NCI-H774 (cell line): ENCODE results near the gene PHACTR1.
"Not testable (repeated sequence)": the region's sequence is repeated elsewhere in the genome, so short reads cannot be mapped to it uniquely, and the experiment has no call there.

ENCODE experiments used
- DNase-seq: peaks from one replicate; lab custom pipeline; 2025; lab: John Stamatoyannopoulos, UW

Gene PHACTR1

DNA sequence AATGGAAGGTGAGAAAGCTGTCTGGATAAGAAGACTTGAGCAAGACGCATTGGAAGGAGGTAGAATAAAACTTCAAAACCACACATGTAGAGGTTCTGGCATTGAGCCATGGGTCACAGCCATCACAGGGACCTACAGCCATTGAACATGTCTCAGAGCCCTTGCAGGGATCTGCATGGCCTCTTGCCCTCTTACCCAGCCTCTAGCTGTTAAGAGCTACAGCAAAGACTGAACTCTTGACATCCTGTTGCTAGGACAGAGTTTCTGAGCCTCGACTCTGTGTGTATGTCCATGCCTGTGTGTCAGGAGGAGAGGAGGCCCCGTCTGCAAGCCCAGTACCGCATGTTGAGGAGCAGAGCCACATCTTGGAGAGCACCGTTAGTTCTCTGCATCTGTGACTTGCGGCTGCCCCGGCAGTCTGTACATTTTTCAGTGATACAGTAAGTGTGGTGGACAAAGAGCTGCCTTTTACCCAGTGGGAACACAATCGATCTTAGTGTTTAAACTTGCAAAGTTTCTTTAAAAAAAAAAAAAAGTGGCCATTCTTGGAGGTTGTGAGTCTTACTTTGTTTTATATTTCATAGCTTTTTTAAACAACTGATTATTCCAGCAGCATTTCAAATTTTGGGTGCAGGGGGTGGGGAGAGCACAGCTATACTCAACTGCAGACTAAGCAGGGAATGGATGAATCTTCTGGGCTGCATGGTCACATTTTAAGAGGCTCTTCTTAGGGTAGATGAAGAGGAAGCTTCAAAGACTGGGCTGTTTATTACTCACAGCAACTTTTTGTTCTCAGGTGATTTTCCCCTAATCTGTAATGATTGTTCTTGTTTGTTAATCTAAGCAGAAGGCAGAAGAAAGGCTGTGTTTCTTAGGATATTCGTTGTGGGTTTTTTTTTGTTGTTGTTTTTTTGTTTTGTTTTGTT, 523.2 kb downstream of the PHACTR1 start:
- DNase-seq, result no peak

DNA sequence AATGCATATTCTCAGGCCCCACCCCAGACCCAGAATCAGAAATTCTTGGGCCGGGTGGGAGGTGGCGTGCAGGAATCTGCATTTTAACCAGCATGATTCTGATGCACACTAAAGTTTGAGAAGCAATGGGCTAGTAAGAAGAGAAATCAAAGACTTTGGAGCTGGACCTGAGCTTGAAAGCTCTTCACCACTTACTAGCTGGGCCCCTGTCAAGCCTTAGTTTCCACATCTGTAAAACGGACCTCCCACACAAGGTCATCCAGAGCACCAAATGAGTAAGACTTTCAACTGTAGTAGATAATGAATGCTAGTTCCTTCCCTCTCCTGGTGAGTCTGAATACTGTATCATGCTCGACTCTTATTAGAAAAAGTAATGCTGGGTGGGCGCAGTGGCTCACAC, 524.8 kb downstream of the PHACTR1 start:
- no peak for DNase-seq

DNA sequence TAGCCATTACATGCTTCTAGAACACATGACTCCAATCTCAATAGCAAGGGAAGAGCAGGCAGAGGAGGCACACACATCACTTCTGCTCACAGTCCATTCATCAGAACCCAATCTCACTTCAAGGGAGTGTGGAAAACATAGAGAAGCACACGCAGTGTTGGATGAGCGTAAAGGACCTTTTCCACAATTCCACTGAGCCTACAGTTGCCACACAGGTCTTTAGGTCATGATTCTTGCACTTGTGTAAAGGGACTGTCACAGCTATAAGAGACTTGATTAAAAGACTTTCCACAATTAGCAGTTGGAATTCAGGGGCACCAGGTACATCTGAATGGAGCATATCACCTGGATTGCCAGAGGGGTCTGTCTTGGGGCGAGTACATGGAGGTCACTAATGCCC, 525.6 kb downstream of the PHACTR1 start:
- DNase-seq, result no peak

DNA sequence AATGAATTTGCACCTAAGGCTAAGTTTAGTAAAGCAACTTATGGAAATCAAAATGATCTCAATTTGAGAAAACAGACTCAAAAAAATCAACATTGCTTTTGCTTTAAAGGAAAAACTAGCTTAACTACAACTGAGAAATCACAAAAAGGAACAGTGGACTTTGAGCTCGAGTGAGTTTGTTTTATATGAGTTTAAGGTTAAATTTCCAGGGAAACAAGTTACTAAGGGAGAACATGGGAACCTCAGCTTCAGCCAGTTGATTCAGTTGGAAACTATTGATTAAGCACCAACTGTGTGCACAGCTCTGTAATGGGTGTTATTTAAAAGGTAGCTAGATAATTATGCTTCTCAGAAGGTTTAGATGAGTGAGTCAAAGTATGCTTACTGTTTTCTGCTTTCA, 526.0 kb downstream of the PHACTR1 start:
- no peak for DNase-seq

DNA sequence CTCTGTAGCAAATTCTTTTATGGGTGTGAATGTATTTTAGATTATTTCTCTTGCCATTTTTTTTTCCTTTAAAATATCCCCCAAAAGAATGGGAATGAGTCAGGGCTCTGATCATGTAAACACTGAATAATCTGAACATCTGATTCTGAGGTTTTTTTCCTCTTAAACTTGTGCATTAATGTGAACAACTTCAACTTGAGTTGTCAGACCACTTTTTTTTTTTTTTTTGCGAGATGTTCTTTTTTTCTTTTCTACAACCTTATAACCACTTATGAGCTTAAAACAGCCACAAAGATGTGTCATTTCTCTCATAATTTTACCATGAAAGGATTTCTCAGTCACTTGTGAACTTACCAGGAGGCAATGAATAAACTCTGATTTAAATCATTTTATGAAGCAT, 526.5 kb downstream of the PHACTR1 start:
- DNase-seq, result no peak

DNA sequence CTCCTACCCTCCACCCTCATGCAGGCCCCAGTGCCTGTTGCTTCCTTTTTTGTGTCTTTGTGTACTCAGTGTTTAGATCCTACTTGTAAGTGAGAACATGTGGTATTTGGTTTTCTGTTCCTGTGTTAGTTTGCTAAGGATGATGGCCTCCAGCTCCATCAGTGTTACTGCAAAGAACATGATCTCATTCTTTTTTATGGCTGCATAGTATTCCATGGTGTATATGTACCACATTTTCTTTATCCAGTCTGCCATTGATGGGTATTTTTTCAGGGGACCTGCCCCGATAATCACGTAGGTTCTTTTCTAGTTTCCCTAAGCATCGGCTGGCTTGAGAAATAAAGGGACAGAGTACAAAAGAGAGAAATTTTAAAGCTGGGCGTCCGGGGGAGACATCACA, 527.2 kb downstream of the PHACTR1 start:
- DNase-seq, result not testable (repeated sequence)

DNA sequence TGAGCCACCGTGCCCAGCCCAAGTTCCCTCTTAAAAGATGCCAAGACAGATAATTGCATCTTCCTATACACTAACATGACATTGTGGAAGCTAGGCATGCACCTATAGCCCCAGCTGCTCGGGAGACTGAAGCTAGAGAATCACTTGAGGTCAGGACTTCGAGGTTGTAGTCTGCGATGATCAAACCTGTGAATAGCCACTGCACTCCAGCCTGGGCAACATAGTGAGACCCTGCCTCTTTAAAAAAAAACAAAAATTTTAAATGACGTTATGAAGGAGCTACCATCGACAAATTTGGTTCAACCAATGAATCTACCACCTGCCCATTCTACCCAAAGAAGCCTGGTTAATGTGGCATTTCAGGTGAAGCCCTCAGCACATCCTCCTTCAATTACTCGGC, 531.1 kb downstream of the PHACTR1 start:
- no peak for DNase-seq

DNA sequence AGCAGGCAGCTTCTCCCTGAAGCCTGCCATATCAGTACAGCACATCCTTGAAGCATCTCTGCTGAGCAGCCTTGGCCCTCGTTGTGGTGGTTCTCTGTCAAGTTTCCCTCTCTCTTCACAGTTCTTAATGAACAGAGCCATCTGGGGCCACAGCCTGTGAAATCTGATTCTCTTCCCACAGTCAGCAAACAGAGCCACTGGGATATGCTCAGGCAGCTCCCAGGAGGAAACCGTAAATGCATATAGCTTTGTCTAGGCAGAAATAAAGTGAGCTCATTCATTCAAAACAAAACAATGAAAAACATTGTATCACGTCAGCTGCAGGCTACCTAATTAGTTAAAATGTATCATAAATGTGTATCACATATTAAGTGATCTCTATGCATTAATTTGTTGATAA, 531.5 kb downstream of the PHACTR1 start:
- no peak for DNase-seq

DNA sequence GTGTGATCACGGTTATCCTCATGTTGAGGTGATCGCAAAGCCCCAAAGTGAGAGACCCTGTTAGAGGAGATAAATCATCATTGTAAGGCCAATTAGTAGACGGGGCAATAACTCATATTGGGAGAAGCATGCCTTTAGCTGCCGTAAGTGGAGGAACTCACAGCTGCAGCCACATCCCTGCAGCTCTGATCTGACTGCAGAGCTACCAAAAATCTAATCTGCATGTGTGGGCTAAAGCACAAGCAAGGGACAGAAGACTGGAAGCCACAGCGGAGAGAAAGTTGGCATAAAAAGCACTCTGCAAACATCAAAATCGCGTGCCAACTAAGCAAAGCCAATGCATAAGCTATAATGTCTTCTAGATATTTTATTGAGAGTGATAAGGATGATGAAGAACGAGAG, 532.0 kb downstream of the PHACTR1 start:
- no peak for DNase-seq

DNA sequence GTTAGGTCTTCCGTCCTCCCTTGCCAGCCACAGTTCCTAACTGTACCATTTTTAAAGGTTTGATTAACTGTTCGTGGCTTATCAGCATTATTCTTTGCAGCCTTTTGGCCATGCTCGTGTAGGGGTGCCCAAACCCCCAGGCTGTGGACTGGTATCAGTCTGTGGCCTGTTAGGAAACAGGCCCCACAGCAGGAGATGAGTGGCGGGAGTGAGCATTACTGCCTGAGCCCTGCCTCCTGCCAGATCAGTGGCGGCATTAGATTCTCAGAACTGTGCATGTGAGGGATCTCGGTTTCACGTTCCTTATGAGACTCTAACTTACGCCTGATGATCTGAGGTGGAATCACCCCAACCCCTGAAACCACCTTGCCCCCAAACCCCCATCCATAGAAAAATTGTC, 532.4 kb downstream of the PHACTR1 start:
- no peak for DNase-seq

DNA sequence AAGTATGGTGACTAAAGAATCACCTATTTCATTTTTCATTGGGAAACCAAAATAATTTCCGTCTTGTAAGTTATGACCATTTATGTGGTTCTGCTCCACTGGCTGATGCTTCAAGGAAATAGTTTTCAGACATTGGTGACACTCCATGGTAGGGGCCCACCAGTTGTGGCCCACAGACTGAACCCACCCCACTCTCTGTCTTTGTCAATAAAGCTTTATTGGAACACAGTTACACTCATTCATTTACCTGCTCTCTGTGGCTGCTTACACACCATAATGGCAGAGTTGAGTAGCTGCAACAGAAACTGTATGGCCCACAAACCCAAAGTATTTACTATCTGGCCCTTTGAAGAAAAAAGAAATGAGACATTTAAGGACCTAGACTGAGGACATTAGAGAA, 533.2 kb downstream of the PHACTR1 start:
- no peak for DNase-seq

DNA sequence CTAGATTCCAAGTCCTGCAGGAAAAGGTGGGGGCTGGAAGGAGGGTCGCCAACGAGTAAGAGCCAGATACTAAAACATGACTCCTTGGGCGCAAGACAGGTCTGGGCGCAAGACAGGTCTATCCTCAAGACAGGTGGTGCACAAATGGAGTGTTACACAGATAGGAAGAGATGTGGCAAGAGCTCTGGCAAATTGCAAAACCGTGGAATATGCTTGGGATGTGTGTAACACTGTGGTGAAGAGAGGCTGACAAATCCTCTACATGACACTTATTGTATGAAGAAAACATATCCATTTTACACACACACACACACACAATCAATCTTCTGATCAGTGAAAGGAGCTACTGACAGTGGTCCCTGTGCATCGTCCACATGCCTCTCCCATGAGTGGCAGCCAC, 534.1 kb downstream of the PHACTR1 start:
- DNase-seq, result no peak

DNA sequence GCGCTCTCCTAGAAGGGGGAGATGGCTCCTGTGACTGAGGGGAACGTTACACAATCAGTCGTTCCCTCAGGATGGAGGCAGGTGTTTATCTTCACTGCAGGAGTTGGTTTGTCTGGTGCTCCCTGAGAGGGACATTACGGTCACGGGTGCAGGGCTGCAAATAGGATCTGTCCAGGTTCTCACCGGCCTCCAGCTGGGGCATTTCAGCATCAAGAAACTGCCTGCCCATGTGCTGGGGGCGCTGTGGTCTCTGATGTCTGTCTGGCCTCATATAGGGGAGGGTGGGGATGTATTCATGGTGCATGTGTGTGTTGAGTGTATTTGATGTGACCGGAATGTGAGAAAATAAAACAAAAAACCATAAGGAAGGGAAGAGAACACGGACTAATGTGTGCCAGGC, 534.7 kb downstream of the PHACTR1 start:
- no peak for DNase-seq

DNA sequence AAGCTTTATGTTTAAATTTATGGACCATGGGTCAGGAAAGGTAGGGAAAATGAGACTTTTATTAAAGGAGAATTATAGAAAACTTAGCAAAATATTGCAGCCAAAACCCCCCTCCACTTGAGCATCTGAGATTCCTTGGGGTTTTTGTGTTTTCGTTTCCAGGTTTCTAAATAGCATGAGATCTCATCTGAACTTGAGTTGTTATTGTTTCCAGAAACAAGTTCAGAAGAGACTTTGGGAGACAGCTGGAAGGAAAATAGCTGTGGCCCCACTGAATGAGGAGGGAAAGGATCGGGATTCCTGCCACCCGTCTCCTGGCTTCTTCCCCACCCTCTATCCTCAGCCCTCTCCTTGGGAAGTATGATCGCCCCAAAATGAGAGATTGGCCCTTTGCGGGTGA, 536.2 kb downstream of the PHACTR1 start:
- DNase-seq, result no peak

DNA sequence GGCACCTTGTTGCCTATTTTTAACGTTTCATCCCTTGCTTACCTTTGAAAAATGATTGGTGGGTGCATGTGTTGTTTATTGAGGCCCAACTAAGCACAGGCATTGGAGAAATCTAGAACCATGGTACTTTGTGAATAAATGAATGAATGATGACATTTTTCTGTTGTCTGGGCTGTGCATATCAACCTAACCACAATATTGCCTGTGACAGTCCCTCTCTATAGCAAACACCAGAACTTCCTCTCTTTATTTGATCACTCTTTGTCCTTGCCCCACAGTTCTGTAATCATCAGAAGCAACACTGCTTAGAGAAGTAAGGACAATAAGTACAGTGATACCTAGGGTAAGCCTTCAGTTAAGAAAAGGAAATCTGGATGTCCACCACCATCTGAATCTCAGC, 536.7 kb downstream of the PHACTR1 start:
- no peak for DNase-seq

DNA sequence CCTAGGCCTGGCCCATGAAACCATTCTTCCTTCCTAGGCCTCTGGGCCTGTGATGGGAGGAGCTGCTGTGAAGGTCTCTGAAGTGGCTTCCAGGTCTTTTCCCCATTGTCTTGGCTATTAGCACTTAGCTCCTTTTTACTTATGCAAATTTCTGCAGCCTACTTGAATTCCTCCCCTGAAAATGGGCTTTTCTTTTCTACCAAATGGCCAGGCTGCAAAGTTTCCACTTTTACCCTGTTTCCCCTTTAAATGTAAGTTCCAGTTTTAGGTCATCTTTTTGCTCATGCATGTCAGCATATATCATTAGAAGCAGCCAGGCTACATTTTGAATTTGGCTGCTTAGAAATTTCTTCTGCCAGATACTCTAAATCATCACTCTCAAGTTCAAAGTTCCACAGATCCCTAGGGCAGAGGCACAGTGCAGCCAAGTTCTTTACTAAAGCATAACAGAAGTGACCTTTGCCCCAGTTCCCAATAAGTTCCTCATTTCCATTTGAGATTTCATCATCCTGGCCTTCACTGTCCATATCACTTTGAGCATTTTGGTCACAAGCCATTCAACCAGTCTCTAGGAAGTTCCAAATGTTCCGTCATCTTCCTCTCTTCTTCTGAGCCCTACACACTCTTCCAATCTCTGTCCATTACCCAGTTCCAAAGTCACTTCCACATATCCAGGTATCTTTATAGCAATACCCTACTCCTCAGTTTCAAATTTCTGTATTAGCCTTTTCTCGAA, 539.9 kb downstream of the PHACTR1 start:
- DNase-seq, result no peak

DNA sequence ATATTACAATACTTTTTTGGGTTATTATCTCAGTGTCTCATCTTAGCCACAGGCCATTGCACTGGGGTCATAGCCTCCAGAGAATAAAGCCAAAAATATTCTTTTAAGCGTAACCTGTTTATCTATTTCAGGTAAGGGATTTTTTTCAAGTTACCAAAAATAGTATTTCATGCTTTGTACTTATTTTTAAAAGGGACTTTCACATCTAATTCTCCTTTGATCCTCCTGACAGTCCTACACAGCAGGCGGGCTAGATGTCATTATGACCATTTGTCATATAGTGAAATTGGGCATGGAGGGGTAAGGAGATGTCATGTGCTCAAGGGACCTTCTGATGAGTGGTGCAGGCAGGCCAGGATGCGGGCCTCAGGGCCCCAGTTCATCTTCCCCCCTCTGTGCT, 542.8 kb downstream of the PHACTR1 start:
- no peak for DNase-seq

DNA sequence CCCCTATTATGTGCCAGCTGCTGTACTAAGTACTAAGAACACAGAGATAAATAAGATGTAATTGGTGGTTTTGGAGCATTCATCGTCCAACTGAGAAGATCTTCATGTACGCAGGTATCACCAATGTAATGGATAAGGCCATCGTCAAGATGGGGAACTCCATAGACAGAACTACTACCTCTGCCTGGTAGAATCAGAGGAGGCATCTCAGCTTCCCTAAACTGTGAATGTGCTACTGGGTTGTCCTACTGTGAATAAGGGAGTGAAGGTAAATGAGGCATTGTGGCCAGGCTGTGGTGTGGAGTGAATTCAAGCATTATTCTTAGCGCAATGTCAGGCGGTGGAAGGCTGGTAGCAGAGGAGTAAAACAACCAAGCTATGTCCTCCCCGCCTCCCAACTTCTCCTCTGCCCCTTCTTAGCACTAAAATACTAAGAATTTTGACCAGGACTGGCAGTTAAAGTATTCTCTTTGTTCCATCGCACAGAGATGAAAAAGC, 543.6 kb downstream of the PHACTR1 start:
- DNase-seq, result no peak

DNA sequence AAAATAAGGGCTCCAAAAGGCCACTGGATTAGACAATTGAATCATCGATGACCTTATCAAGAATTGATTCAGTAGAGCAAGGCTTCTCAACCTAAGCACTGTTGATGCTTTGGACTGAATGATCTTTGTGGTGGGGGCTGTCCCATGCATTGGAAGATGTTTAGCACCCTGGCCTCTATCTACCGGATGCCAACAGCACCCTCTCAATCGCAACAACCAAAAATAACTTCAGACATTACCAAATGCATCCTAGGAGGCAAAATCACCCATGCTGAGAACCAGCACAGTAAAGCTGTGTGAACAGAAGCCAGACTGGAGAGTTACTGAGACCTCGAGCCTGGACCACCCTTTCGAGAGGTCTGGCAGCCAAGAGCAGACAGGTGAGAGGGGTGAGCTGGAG, 544.3 kb downstream of the PHACTR1 start:
- no peak for DNase-seq

DNA sequence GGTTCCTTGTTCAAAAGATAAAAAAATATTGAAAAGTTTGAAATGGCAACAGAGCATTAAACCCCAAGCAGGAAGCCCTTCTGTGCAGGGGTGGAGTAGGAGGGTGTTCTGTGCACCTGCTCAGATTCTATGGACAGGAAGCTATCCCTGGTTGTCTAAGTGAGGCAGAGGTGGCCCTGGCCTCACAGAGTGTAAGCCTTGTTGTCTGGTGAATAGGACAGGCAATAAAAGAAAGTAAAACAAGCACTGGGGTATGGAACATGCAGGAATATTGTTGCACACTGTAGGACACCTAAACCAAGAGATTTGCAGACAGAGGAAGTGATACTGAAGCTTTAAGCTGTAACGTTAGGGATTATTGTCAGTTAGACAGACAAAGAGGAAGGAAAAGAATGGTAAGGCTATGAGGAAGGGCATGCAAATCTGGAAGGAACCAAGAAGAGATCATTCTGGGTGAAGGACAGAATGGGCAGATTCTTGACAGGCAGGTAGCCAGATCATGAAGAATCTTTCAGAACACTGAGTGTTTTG, 545.0 kb downstream of the PHACTR1 start:
- DNase-seq, result no peak

DNA sequence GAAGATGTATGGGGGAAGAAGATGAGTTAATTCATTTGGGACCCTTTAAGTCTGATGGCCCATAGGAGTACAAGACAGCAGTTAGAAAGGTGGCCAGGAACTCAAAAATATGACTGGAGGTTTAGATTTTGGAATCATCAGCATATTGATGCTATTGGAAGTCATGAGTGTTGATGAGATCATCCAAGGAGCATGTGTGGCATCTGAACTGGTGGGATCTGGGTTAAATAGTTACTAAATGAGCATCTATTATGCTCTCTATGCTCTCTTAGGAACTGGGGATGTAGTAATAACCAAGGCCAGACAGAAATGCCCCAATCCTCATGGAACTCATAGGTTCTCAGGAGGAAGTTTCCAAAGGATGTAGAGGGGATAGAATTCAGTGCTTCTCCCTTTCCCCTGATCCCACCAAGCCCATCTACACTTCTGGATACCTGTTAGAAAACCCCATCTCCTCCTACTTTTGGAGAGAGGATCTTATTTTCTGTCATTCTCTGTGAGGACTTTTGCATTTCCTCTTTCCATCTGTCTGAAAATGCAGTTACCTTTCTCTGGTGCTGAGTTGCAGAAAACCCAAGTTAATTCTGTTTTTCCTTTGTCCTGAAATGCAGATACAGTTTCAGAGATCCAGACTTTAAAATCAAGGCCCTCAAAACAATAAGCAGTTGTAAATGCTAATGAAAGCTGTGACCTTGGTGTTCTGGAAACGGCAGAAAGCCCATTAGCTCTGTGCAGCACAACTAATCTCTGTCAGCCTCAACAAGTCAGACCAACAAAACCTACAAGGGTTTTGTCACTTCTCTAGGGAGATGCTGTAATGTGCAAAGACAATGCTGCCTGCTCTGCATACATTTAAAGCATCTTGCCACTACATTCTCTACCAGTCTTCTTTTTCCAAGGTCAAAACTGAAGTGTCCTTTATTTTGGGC, 546.0 kb downstream of the PHACTR1 start:
- DNase-seq, result no peak

DNA sequence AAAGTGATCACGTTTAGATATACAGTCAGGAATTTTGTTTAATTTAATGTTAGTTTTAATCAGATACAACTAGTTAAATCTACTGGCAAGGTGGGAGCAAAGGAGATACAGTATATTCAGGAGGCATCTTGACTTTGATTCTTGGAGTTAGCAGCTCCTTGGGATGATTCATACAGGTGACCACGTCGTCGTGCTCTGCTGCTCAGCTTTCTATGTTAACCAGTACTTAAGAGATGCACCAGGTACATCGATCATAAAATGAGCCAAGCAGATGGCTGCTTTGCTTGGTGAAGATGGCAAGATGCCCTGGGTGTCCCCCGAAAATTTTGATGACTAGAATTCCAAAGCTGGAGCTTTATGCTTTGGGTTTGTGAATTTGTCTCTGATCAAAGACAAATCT, 547.1 kb downstream of the PHACTR1 start:
- no peak for DNase-seq
